ENCODE results near the gene GALNT14. TPM values are rescaled to one million over a fixed set of nuclear protein-coding genes. Genes with fewer than 3 reads are reported as not detected.

GALNT14 gene
- total and polyA plus RNA-seq, 10 of the 15 experiments (the other 5 are each of a cell fraction or from before 2014, with no cell fraction given), result 3.7 to 17.8 (median 6.0) TPM

DNA sequence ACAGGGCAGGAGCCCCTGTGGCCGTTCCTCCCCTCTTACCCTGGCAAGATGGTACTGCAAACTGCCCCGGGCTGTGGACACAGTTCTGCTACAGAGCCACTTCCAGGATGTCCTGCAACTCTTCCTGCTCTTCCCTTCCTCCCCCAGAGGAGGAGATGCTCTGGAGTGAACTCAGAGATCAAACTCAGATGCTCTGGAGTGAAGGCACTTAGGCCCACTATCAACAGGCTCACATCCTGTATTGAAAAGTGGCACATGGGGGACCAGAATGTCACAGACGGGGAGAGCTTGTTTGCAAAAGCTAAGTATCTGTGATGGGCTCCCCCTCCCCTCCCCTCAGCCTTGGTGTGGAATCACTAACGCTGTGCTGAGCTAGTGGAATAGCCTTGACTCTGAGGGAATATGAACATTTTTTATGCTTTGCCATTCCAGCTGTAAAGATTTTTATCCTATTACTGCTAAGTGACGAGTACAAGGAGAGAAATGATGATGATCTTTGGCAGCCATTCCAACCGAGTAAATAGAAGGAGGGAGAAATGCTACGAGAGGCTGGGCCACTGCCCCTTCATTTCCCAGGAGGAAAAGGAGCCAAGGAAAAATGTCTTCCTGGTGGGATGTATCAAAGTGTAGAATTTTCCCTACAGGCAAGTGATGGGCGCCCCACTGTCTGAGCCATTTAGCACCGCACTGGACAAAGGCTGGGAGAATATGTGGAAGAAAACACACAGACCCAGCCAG, 152.6 kb downstream of the GALNT14 start:
- SMC1A ChIA-PET (ENCODE audit: uncharacterized antibody, unreplicated experiment), result no interaction called here
- 23% methylated on average over 9 of the region's 9 CpGs for WGBS (ENCODE audit: insufficient coverage, insufficient replicate concordance, low lambda C conversion rate, missing lambda C conversion rate)
- TF ChIP-seq GATAD2B (conservative IDR thresholded peaks at IDR 0.05; ENCODE audit: low read depth) (no peak), SMARCA5 (IDR thresholded peaks at IDR 0.05) (no peak), SMC3 (IDR thresholded peaks at IDR 0.05; ENCODE audit: borderline replicate concordance, low read length) (no peak), ZNF384 (IDR thresholded peaks at IDR 0.05; ENCODE audit: borderline replicate concordance, low read depth, low read length) (no peak), SIX5 (IDR thresholded peaks at IDR 0.05; ENCODE audit: low read depth, low read length, severe bottlenecking) (no peak), ZZZ3 (IDR thresholded peaks at IDR 0.05; ENCODE audit: control insufficient read depth, insufficient read length, low read depth) (no peak), CHD4 (IDR thresholded peaks at IDR 0.05) (no peak), CBX3 (IDR thresholded peaks at IDR 0.05; ENCODE audit: borderline replicate concordance, low read depth) (no peak), PAX5 (IDR thresholded peaks at IDR 0.05; ENCODE audit: borderline replicate concordance, low read depth, low read length) (no peak), SIN3A (IDR thresholded peaks at IDR 0.05; ENCODE audit: low read depth, low read length) (no peak), TARDBP (IDR thresholded peaks at IDR 0.05; ENCODE audit: borderline replicate concordance) (no peak), EP300 (IDR thresholded peaks at IDR 0.05; ENCODE audit: borderline replicate concordance in 1 of 2, control insufficient read depth in 1 of 2, low read depth in 2 of 2, low read length in 2 of 2) (no peak)
- TF ChIP-seq, protein P1, sequence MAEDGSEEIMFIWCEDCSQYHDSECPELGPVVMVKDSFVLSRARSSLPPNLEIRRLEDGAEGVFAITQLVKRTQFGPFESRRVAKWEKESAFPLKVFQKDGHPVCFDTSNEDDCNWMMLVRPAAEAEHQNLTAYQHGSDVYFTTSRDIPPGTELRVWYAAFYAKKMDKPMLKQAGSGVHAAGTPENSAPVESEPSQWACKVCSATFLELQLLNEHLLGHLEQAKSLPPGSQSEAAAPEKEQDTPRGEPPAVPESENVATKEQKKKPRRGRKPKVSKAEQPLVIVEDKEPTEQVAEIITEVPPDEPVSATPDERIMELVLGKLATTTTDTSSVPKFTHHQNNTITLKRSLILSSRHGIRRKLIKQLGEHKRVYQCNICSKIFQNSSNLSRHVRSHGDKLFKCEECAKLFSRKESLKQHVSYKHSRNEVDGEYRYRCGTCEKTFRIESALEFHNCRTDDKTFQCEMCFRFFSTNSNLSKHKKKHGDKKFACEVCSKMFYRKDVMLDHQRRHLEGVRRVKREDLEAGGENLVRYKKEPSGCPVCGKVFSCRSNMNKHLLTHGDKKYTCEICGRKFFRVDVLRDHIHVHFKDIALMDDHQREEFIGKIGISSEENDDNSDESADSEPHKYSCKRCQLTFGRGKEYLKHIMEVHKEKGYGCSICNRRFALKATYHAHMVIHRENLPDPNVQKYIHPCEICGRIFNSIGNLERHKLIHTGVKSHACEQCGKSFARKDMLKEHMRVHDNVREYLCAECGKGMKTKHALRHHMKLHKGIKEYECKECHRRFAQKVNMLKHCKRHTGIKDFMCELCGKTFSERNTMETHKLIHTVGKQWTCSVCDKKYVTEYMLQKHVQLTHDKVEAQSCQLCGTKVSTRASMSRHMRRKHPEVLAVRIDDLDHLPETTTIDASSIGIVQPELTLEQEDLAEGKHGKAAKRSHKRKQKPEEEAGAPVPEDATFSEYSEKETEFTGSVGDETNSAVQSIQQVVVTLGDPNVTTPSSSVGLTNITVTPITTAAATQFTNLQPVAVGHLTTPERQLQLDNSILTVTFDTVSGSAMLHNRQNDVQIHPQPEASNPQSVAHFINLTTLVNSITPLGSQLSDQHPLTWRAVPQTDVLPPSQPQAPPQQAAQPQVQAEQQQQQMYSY (CRISPR knock-in tag; IDR thresholded peaks at IDR 0.05), result no peak
- TF ChIP-seq, protein P2, sequence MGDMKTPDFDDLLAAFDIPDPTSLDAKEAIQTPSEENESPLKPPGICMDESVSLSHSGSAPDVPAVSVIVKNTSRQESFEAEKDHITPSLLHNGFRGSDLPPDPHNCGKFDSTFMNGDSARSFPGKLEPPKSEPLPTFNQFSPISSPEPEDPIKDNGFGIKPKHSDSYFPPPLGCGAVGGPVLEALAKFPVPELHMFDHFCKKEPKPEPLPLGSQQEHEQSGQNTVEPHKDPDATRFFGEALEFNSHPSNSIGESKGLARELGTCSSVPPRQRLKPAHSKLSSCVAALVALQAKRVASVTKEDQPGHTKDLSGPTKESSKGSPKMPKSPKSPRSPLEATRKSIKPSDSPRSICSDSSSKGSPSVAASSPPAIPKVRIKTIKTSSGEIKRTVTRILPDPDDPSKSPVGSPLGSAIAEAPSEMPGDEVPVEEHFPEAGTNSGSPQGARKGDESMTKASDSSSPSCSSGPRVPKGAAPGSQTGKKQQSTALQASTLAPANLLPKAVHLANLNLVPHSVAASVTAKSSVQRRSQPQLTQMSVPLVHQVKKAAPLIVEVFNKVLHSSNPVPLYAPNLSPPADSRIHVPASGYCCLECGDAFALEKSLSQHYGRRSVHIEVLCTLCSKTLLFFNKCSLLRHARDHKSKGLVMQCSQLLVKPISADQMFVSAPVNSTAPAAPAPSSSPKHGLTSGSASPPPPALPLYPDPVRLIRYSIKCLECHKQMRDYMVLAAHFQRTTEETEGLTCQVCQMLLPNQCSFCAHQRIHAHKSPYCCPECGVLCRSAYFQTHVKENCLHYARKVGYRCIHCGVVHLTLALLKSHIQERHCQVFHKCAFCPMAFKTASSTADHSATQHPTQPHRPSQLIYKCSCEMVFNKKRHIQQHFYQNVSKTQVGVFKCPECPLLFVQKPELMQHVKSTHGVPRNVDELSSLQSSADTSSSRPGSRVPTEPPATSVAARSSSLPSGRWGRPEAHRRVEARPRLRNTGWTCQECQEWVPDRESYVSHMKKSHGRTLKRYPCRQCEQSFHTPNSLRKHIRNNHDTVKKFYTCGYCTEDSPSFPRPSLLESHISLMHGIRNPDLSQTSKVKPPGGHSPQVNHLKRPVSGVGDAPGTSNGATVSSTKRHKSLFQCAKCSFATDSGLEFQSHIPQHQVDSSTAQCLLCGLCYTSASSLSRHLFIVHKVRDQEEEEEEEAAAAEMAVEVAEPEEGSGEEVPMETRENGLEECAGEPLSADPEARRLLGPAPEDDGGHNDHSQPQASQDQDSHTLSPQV (IDR thresholded peaks at IDR 0.05), result no peak
- TF ChIP-seq, protein P3, sequence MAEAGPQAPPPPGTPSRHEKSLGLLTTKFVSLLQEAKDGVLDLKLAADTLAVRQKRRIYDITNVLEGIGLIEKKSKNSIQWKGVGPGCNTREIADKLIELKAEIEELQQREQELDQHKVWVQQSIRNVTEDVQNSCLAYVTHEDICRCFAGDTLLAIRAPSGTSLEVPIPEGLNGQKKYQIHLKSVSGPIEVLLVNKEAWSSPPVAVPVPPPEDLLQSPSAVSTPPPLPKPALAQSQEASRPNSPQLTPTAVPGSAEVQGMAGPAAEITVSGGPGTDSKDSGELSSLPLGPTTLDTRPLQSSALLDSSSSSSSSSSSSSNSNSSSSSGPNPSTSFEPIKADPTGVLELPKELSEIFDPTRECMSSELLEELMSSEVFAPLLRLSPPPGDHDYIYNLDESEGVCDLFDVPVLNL (IDR thresholded peaks at IDR 0.05; ENCODE audit: low read depth, low read length), result no peak

More for the DNA sequence above, 152.6 kb downstream of the GALNT14 start:
- intact Hi-C loops (cut with micrococcal nuclease; ENCODE audit: unreplicated experiment) (no loop called here), in situ Hi-C loops (cut with MboI) (no loop called here)
- RAD21 ChIA-PET (ENCODE audit: unreplicated experiment), result no interaction called here
- H3K4me2 ChIP-seq (ENCODE audit: control insufficient read depth, insufficient read depth), result no peak overlapping the region
- POLR2A ChIA-PET, result no interaction called here
- no peaks in the 10 kb centered on the region for H3K36me3 ChIP-seq (ENCODE audit: control insufficient read depth in 2 of 2, insufficient read depth in 2 of 2, low read length in 1 of 2)
- CTCF ChIA-PET, result interaction anchor here (1.6 kb wide), 1 partner anchor 8 kb away, joined by 4 read pairs; no protein-coding TSS in a partner anchor
- no peaks in the 10 kb centered on the region for H3K4me1 ChIP-seq (ENCODE audit: control insufficient read depth, insufficient read depth, low read length)
- FAIRE-seq (no peak), DNase-seq (ENCODE audit: low read depth, low spot score) (no peak), ATAC-seq (no peak)
- no peaks in the 10 kb centered on the region for H3K9me3 ChIP-seq (replicated peaks; ENCODE audit: control insufficient read depth, insufficient read depth, low read length)
- H3K79me2 ChIP-seq (ENCODE audit: control insufficient read depth, insufficient read depth, low read length), result no peaks in the 10 kb centered on the region
- no peaks in the 10 kb centered on the region for H4K20me1 ChIP-seq (ENCODE audit: control insufficient read depth, insufficient read depth)
- H2AFZ ChIP-seq (ENCODE audit: control insufficient read depth, low read depth, low read length), result no peak overlapping the region
- H3K27ac ChIP-seq (ENCODE audit: control insufficient read depth, insufficient read depth), result no peak overlapping the region
- H3K27me3 ChIP-seq (replicated peaks in 1 of 2; ENCODE audit: control insufficient read depth in 2 of 2, insufficient read depth in 2 of 2, low read length in 1 of 2), result no peaks in the 10 kb centered on the region; a peak in 1 of 4 replicates
- BruUV-seq (replicated peaks), result no TSS peak
- H3K4me3 ChIP-seq, result no peak overlapping the region
- no peak overlapping the region for H3K9ac ChIP-seq (ENCODE audit: control insufficient read depth, insufficient read depth, low read length)
